ENCODE measurements around the gene SPDEF.

SPDEF gene

GRCh38 chr6:34493344-34493743, 62.8 kb downstream of the SPDEF start:
- TF ChIP-seq CTCF (IDR thresholded peaks at IDR 0.05; ENCODE audit: insufficient read depth, low read length, missing control alignments) = no peak
- ChIA-PET CTCF (no interaction called here), POLR2A (no interaction called here)
- no peak for DNase-seq (ENCODE audit: low read depth, low spot score)
- H3K4me3 ChIP-seq (ENCODE audit: low read depth, low read length) = no peak overlapping the region

DNA sequence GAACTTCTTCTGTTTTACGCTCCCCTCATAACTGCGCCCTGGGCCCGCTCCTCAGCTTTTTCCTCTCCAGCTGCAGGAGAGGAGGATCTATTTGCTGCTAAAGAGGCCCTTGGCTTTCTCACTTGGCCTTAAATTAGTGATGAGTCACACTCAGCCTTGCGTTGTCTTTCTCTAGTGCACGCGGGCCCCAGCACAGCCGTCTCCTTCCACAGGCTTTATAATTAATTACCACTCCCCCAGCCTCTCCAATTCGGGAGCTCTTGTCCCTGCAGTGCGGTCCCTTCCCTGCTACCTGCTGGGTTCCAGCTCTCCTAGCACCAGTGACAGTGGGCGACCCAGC, 65.1 kb downstream of the SPDEF start:
- no peak for DNase-seq (ENCODE audit: low read depth, low spot score)
- POLR2A ChIA-PET = no interaction called here
- CTCF ChIA-PET = interaction anchor here (1.3 kb wide), 1 partner anchor 29 kb away, joined by 3 read pairs; no protein-coding TSS in a partner anchor
- no peak overlapping the region for H3K4me3 ChIP-seq (ENCODE audit: low read depth, low read length)
- TF ChIP-seq CTCF (IDR thresholded peaks at IDR 0.05; ENCODE audit: insufficient read depth, low read length, missing control alignments) = no peak

DNA sequence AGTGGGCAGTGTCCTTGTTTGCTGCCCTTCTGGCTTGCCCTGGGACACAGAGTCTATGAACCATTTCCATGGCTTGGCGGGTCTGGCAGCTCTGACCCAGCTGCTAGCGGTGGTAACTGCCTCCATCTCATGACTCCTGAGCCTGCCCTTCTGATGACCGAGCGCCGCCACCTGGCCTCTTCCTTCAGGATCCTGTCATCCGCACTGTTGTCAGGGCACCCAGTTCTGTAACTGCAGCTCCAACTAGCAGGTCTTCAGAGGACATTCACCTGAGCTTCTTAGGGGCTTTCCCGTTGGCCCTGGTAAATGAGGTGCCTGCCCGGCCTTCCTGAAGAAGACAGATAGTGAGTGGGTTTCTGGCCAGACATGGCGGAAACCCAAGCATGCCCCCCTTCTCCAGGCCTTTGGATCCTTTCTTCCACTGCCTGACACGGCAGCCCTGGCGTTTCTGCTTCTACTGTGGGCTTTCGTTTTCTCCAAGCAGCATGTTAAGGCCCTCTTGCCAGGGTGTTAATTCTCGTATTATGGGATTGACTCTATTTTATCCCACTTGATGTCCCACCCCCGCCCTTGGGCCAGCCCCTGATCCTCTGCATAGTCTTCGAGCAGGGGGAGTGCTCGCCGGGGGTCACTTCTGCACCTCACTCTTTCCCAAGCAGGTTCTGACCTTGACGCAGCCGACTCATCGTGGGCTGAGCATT, 65.6 kb downstream of the SPDEF start:
- DNase-seq (ENCODE audit: low read depth, low spot score) = no peak
- POLR2A ChIA-PET = no interaction called here
- TF ChIP-seq CTCF (IDR thresholded peaks at IDR 0.05; ENCODE audit: insufficient read depth, low read length, missing control alignments) = no peak
- no peak overlapping the region for H3K4me3 ChIP-seq (ENCODE audit: low read depth, low read length)
- CTCF ChIA-PET = interaction anchor here (1.3 kb wide), 1 partner anchor 28 kb away, joined by 3 read pairs; no protein-coding TSS in a partner anchor

DNA sequence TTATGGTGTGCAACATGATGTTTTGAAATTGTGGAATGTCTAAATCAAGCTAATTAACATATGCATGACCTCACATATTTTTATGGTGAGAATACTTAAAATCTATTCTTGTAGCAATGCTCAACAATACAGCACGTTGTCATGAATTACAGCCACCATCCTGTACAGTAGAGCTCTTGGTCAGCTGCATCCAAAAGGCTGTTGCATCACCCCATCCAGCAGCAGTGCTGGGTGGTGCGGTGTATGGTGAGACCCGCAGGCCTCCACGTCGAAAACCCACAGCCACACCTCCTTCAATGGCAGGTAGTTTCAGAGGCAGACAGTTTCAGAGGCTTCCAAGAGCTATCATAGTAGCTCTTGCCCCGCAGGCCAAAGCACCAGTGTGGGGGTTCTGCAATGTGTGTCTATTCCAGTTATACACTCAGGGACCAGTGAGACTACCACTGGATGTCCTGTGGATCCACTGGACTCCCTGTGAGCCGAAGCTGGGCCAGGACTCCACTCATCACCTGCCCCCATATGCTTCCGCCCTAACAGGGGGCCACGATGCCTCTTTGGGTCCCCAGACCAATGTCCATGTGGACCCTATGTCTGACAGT, 66.8 kb downstream of the SPDEF start:
- POLR2A ChIA-PET = interaction anchor here (0.6 to 0.7 kb wide), 2 partner anchors 30 to 64 kb away, joined by 3 to 5 read pairs; partner anchors contain the start of gene RPS10
- no peak for TF ChIP-seq CTCF (IDR thresholded peaks at IDR 0.05; ENCODE audit: insufficient read depth, low read length, missing control alignments)
- no peak overlapping the region for H3K4me3 ChIP-seq (ENCODE audit: low read depth, low read length)
- CTCF ChIA-PET = interaction anchor here (0.7 kb wide), 1 partner anchor 58 kb away, joined by 3 read pairs; no protein-coding TSS in a partner anchor
- no peak for DNase-seq (ENCODE audit: low read depth, low spot score)

Data from AG04449 (cell line).